HG02678 (cell line): ENCODE data around the gene GPR61.

Experiments
- ATAC-seq: cut with Tn5 transposase; IDR thresholded peaks from one replicate; pipeline ENCODE4 v1.9.1; 2021; ENCODE audit warnings: mild to moderate bottlenecking, moderate library complexity; ENCODE audit not compliant: unreplicated experiment

GPR61 gene

GRCh38 chr1:109566982-109567381 is 27.3 kb downstream of the GPR61 start:
- no peak for ATAC-seq

DNA sequence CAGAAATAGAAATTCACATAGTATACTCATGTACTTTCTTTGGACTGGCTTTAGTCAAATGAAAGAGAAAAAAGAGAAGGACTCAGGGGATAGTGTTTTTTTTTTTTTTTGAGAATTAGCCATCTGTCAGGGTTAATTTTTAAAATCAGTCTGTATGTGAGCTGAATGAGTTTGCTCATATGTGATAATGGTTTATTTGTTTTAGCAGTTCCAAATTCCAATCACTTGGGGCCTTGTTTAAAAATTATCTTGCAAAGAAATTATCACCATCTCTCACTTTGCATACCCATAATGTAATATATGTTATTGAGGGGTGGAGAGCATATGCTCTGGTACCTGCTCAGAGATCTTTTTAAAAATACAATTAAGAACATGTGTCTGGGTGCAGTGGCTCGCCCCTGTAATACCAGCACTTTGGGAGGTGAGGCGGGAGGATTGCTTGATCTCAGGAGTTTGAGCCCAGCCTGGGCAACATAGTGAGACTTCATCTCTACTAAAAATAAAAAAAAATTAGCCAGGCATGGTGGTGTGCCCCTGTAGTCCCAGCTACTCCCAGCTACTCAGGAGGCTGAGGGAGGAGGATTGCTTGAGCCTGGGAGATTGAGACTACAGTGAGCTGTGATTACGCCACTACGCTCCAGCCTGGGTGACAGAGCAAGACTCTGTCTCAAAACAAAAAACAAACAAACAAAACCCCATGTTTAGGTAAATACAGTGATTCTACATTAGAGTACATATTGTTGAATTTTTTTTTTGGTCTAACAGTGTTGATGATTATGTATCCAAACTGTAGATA is 28.4 kb downstream of the GPR61 start:
- no peak for ATAC-seq

DNA sequence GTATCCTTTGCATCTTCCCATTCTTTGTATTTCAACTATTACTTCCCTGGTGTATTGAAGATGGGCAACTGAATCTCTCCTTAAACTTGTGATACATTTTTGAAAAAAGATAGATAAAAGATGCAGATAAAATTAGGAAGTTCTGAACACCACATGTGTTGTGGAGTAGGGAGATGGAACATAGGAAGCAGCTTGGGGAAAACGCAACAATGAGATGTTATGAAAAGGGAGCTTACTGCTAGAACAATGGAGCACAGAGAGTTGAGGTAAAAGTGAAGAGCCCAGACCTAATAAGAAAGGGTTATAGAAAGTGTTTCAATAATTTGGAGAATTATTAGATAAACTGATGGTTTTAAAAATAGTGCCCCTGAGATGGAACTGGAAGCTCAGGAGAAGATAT is 29.7 kb downstream of the GPR61 start:
- no peak for ATAC-seq

DNA sequence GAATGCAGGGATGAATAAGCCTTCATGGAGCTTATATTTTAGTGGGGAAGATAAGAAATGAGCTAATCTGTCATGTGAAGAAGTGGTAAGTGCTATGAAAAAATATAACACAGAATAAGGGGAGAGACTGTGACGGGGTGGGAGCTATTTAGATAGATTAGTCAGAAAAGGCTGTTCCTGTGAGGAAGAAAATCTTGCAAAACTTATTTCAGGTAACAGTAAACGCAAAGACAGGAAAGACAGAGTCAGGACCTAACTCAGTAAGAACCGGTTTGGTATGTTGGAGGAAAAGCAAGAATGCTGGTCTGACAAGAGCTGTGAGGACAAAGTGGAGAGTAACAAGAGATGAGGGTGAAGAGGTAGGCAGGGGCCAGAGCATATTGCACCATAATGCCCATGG is 30.7 kb downstream of the GPR61 start:
- ATAC-seq = no peak

GRCh38 chr1:109573785-109574184 is 34.1 kb downstream of the GPR61 start:
- no peak for ATAC-seq

DNA sequence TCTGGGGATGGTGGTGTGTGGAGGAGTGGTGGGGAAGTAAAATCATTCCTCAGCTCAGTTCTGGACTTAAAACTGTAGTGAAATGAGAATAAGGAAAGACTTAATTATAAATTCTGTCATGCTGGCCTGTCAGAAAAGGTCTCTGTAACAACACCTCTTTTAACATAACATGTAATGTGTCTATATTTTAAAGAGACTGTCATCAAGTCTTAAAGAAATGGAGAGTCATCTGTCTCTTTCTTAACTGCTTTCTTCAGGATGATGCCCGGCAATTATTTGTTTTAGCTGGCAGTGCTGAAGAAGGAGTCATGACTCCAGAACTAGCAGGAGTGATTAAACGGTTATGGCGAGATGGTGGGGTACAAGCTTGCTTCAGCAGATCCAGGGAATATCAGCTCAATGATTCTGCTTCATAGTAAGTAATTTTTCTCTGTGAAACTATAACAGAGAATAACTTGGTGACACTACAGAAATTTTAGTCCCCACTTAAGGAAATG is 39.3 kb downstream of the GPR61 start:
- ATAC-seq = no peak

DNA sequence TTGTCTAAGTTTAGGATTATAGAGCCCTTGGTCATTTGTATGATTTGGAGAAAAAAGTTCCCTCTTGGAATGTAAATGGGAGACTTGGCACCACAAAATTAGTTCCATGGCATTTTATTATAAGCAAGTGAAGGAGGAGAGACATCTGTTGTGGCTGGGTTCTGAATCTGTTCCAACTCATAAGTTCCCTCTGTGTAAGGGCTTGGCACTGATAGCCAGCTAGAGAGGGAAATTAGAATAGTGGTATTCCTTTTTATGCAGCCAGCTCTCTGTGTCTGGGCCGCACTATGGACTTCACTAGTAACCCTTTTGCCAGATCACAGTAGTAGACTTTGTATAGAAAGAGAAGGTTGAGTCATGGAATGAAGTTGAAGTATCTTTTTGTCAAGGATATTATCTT is 39.8 kb downstream of the GPR61 start:
- ATAC-seq = no peak

DNA sequence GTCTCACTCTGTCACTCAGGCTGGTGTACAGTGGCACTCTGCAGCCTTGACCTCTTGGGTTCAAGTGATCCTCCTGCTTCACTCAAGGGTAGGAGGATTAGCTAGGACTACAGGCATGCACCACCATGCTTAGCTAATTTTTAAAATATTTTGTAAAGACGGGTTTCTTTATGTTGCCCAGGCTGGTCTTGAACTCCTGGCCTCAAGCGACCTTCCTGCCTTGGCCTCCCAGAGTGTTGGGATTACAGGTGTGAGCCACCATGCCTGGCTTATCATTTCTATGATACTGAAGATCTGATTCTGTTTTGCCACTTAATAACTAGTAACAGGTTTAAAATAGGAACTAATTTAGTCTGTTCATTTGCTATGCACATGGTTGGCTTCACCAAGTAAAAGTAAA is 42.3 kb downstream of the GPR61 start:
- no peak for ATAC-seq

DNA sequence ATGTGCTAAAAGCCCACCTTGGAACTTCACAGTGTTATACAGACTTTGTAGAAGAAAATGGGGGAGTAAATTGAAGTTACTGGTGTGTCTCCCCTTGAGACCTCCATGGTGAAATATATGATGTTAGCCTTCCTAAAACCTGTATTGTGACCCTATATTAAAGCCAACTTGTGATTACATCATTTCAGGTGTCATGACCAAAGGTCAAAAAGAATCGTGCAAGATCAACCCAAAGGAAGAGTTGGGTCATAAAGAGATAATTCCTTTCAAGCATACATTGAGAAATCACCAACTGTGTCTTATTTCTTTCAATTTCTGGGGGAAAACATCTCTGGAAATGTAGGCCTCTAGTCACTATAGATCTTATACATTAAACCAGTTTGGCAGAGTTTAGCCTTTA is 45.1 kb downstream of the GPR61 start:
- no peak for ATAC-seq

- no peak for ATAC-seq
Measured at GRCh38 chr1:109586055-109586454, 46.4 kb downstream of the GPR61 start.

DNA sequence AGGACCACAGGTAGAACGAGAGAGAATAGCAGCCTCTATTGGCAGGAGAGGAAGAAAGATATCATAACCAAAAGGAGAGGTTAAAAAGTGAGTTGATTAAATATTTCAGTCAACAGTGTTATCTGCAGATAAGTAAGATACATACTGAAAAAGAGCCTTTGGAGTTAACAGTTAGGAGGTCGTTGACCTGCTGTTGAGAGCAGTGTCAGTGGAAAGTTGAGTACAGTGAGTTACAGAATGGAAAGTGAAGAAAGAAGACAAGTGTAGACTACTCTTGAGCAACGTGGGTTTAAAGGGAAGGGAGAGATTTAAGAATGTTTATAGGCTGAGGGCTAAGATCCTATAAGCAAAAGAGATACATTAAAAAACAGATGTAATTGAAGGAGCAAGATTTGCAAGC is 49.5 kb downstream of the GPR61 start:
- no peak for ATAC-seq

- ATAC-seq = no peak
Measured at GRCh38 chr1:109589679-109590078, 50.0 kb downstream of the GPR61 start.

- no peak for ATAC-seq
Measured at GRCh38 chr1:109592916-109593315, 53.2 kb downstream of the GPR61 start.

- ATAC-seq = no peak
Measured at GRCh38 chr1:109595531-109595930, 55.9 kb downstream of the GPR61 start.
